SK-N-SH (cell line): ENCODE results near the gene C15orf61. TPM values are rescaled to one million over a fixed set of nuclear protein-coding genes. Genes with fewer than 3 reads are reported as not detected.

Source experiments
- CTCF ChIA-PET: fragments of 300-600, 350-600 bp; formaldehyde crosslinking; extraction: SDS; loops from one replicate; lab custom pipeline; 2021; lab: Yijun Ruan, JAX
- POLR2A ChIA-PET: fragments of 350-600 bp; sonication (Branson Sonifier 250); formaldehyde crosslinking; extraction: SDS; loops from one replicate; lab custom pipeline; 2020; ENCODE audit warnings: antibody characterized with exemption, inconsistent platforms; lab: Yijun Ruan, JAX
- DNase-seq: peaks from one replicate; pipeline ENCODE4 v3.0.0; 2012
- H2AFZ ChIP-seq: fragments of 200-600 bp; sonication (generic); 2 replicates; pipeline ENCODE4 v1.8.1; 2016; ENCODE audit warnings: antibody characterized with exemption, mild to moderate bottlenecking, low read depth
- H3F3A ChIP-seq: fragments of 200-600 bp; sonication (generic); replicated peaks from 2 replicates; pipeline ENCODE3; 2016; ENCODE audit warnings: antibody characterized with exemption, mild to moderate bottlenecking; ENCODE audit not compliant: insufficient read depth
- H3K27ac ChIP-seq, 2 experiments: fragments of 200-500 bp in 1 of 2; fragments of 200-600 bp in 1 of 2; sonication (Bioruptor generic) in 1 of 2; sonication (generic), shearing (Covaris generic) in 1 of 2; 2 replicates each; pipeline versions ENCODE4 v1.5.1 to v1.6.1; 2014 to 2016; ENCODE audit warnings: low read depth in 2 of 2, inconsistent platforms in 1 of 2, low read length in 1 of 2, mild to moderate bottlenecking in 1 of 2, mixed read lengths in 1 of 2
- H3K27me3 ChIP-seq: fragments of 200-600 bp; sonication (generic), shearing (Covaris generic); 2 replicates; pipeline ENCODE4 v1.6.1; 2016; ENCODE audit warnings: mixed run types; ENCODE audit not compliant: insufficient read depth
- H3K36me3 ChIP-seq, 2 experiments: fragments of 200-500 bp in 1 of 2; fragments of 200-600 bp in 1 of 2; sonication (Bioruptor generic) in 1 of 2; sonication (generic) in 1 of 2; replicated peaks in 1 of 2; 2 replicates each; pipeline versions ENCODE3 to v1.5.1; 2014 to 2016; ENCODE audit warnings: low read length in 1 of 2, mild to moderate bottlenecking in 1 of 2; ENCODE audit not compliant: insufficient read depth in 2 of 2, control insufficient read depth in 1 of 2
- H3K4me1 ChIP-seq, 2 experiments: fragments of 200-500 bp in 1 of 2; fragments of 200-600 bp in 1 of 2; sonication (Bioruptor generic) in 1 of 2; sonication (generic), shearing (Covaris generic) in 1 of 2; 2 replicates each; pipeline versions ENCODE4 v1.5.1 to v1.6.1; 2014 to 2016; ENCODE audit warnings: low read depth in 1 of 2, low read length in 1 of 2, mixed run types in 1 of 2; ENCODE audit not compliant: insufficient read depth in 2 of 2, control insufficient read depth in 1 of 2
- H3K4me2 ChIP-seq: fragments of 200-600 bp; sonication (generic), shearing (Covaris generic); 2 replicates; pipeline ENCODE4 v1.6.1; 2017; ENCODE audit warnings: mixed run types
- H3K4me3 ChIP-seq, 2 experiments: fragments of 200-500 bp in 1 of 2; fragments of 200-600 bp in 1 of 2; sonication (Bioruptor generic) in 1 of 2; sonication (generic), shearing (Covaris generic) in 1 of 2; 2 replicates each; pipeline versions ENCODE4 v1.5.1 to v1.8.1; 2014 to 2016; ENCODE audit warnings: low read depth in 2 of 2, inconsistent platforms in 1 of 2, low read length in 1 of 2, mild to moderate bottlenecking in 1 of 2, mixed read lengths in 1 of 2, moderate library complexity in 1 of 2
- H3K79me2 ChIP-seq: fragments of 200-600 bp; sonication (generic); 2 replicates; pipeline ENCODE4 v1.8.1; 2017; ENCODE audit warnings: mild to moderate bottlenecking; ENCODE audit not compliant: insufficient read depth
- H3K9ac ChIP-seq: fragments of 200-600 bp; sonication (generic); 2 replicates; pipeline ENCODE4 v1.6.1; 2017; ENCODE audit warnings: mixed run types
- H3K9me2 ChIP-seq: fragments of 200-600 bp; sonication (generic); 2 replicates; pipeline ENCODE4 v1.6.1; 2017; ENCODE audit warnings: mixed run types
- H3K9me3 ChIP-seq: fragments of 200-600 bp; sonication (generic); 2 replicates; pipeline ENCODE4 v1.6.1; 2017; ENCODE audit warnings: mixed run types, mild to moderate bottlenecking, moderate library complexity
- H4K20me1 ChIP-seq: fragments of 200-600 bp; sonication (generic); 2 replicates; pipeline ENCODE4 v1.6.1; 2017; ENCODE audit warnings: mild to moderate bottlenecking, mixed run types; ENCODE audit not compliant: insufficient read depth
- CTCF ChIP-seq: fragments of 200-600 bp; sonication (generic); IDR thresholded peaks from 2 replicates; pipeline ENCODE4 v1.6.1; 2017; ENCODE audit warnings: antibody characterized with exemption, mild to moderate bottlenecking, moderate library complexity
- EZH2phosphoT487 ChIP-seq: fragments of 200-600 bp; sonication (generic); IDR thresholded peaks from 2 replicates; pipeline ENCODE4 v1.6.1; 2017; ENCODE audit warnings: low read depth, mixed run types, mild to moderate bottlenecking, antibody characterized with exemption, moderate library complexity, borderline replicate concordance
- FOSL2 ChIP-seq: IDR thresholded peaks from 2 replicates; pipeline ENCODE4 v1.4.0; 2012; ENCODE audit warnings: low read depth, mild to moderate bottlenecking, moderate library complexity, borderline replicate concordance
- FOXM1 ChIP-seq: IDR thresholded peaks from 2 replicates; pipeline ENCODE4 v1.4.0; 2012; ENCODE audit warnings: low read depth, mild to moderate bottlenecking
- GABPA ChIP-seq: IDR thresholded peaks from 2 replicates; pipeline ENCODE4 v1.4.0; 2012; ENCODE audit warnings: low read depth, mild to moderate bottlenecking
- JUND ChIP-seq: IDR thresholded peaks from 2 replicates; pipeline ENCODE4 v1.4.0; 2012
- MAX ChIP-seq: IDR thresholded peaks from 2 replicates; pipeline ENCODE4 v1.4.0; 2012; ENCODE audit warnings: low read depth
- MXI1 ChIP-seq: IDR thresholded peaks from 2 replicates; pipeline ENCODE4 v1.6.1; 2012; ENCODE audit warnings: mild to moderate bottlenecking, low read depth, low read length, improper control_type of control experiment
- SIN3A ChIP-seq: IDR thresholded peaks from 2 replicates; pipeline ENCODE4 v1.6.1; 2012; ENCODE audit warnings: low read depth, mild to moderate bottlenecking, low read length, moderate library complexity, borderline replicate concordance
- TCF12 ChIP-seq: IDR thresholded peaks from 2 replicates; pipeline ENCODE4 v1.4.0; 2012
- ZBTB33 ChIP-seq: IDR thresholded peaks from 2 replicates; pipeline ENCODE4 v1.4.0; 2012; ENCODE audit warnings: low read depth, borderline replicate concordance
- WGBS: methylation state at CpG from one replicate; pipeline ENCODE4 v1.1.6; 2017; ENCODE audit warnings: low lambda C conversion rate; 5-methylcytosine and 5-hydroxymethylcytosine counted together
- polyA plus RNA-seq, 3 experiments: library from polyadenylated mRNA; depleted of rRNA; stranded (reverse); fragments of >200 nt; gene quantifications; 2 replicates each; pipeline ENCODE4 v1.2.3, GENCODE V29; 2012

Gene C15orf61
- polyA plus RNA-seq, 1 of the 3 experiments (the other 2 are of a cell fraction), result 4.0 TPM

- peaks cover 0 to 8% of the 10 kb centered on the region in 2 experiments for H3K36me3 ChIP-seq
- H3K9me3 ChIP-seq, result no peaks in the 10 kb centered on the region
- DNase-seq, result no peak
- H3K9ac ChIP-seq, result no peak overlapping the region
- H3K27me3 ChIP-seq, result no peaks in the 10 kb centered on the region
- no peak overlapping the region for H3K4me2 ChIP-seq
- H2AFZ ChIP-seq, result no peak overlapping the region
- H3F3A ChIP-seq, result no peaks in the 10 kb centered on the region
- no peak overlapping the region for H3K27ac ChIP-seq
- ChIA-PET CTCF (interaction anchor here (1.7 kb wide), 1 partner anchor 14 kb away, joined by 3 read pairs; no protein-coding TSS in a partner anchor), POLR2A (no interaction called here)
- H3K4me3 ChIP-seq, result no peak overlapping the region
- 91% methylated on average over 4 of the region's 4 CpGs for WGBS
- no peak for TF ChIP-seq JUND
- no peak for TF ChIP-seq TCF12
- no peak for TF ChIP-seq CTCF
- no peak for TF ChIP-seq FOXM1
- TF ChIP-seq FOSL2, result no peak
- TF ChIP-seq EZH2phosphoT487, result no peak
- no peak for TF ChIP-seq MAX
- no peak for TF ChIP-seq MXI1
- TF ChIP-seq GABPA, result no peak
- TF ChIP-seq SIN3A, result no peak
- no peak for TF ChIP-seq ZBTB33
- no peaks in the 10 kb centered on the region; a peak in 2 of 4 replicates for H3K4me1 ChIP-seq
- H3K79me2 ChIP-seq, result no peaks in the 10 kb centered on the region
- H4K20me1 ChIP-seq, result no peaks in the 10 kb centered on the region
- H3K9me2 ChIP-seq, result no peaks in the 10 kb centered on the region
Measured at GRCh38 chr15:67570875-67571647, 50.1 kb downstream of the C15orf61 start.
